ENCODE data around the gene FAM217B.

Gene FAM217B

DNA sequence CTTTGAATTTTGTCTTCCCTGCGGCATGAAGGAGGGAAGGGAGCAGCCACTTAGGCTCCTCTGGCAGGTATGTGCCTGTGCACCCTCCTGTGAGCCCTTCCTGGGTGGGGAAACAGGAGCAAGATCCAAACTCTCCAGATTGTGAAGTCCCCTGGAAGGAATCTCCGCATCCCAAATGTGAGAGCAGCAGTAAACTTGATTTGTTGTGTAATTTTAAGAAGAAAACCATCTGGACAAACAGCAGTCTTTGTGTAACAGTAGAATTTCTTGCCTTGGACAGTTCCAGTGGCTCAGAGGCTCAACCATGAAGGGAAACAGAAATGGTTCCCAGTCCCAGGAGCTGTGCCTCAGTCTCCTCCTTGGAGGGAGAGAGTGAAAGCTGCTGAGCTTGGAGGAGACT lies 57.7 kb downstream of the FAM217B start:
- intact Hi-C loops (cut with micrococcal nuclease): no loop called here
- H3K4me1 Mint-ChIP-seq (ENCODE audit: low read depth): peaks cover 35% of the 10 kb centered on the region
- H3K27ac Mint-ChIP-seq: no peak overlapping the region
- no peaks in the 10 kb centered on the region for H3K9me3 Mint-ChIP-seq
- H3K27me3 Mint-ChIP-seq: no peaks in the 10 kb centered on the region
- H3K4me3 Mint-ChIP-seq: no peak overlapping the region
- no peaks in the 10 kb centered on the region for H3K36me3 Mint-ChIP-seq (ENCODE audit: low read depth)
